ENCODE data around the gene MICAL3. TPM values are rescaled to one million over a fixed set of nuclear protein-coding genes. Genes with fewer than 3 reads are reported as not detected.

Gene MICAL3
- total RNA-seq, 6 experiments from 2014 or later = 38.6 to 44.1 (median 39.7) TPM

- Mint-ChIP-seq H3K4me1 (ENCODE audit: low read depth) (peaks cover 16% of the 10 kb centered on the region), H3K36me3 (ENCODE audit: low read depth) (peaks cover 11% of the 10 kb centered on the region), H3K9me3 (no peaks in the 10 kb centered on the region), H3K27ac (no peak overlapping the region), H3K4me3 (no peak overlapping the region), H3K27me3 (ENCODE audit: insufficient read depth) (peaks cover 1% of the 10 kb centered on the region)
- DNase-seq = no peak
- TF ChIP-seq, protein P1, sequence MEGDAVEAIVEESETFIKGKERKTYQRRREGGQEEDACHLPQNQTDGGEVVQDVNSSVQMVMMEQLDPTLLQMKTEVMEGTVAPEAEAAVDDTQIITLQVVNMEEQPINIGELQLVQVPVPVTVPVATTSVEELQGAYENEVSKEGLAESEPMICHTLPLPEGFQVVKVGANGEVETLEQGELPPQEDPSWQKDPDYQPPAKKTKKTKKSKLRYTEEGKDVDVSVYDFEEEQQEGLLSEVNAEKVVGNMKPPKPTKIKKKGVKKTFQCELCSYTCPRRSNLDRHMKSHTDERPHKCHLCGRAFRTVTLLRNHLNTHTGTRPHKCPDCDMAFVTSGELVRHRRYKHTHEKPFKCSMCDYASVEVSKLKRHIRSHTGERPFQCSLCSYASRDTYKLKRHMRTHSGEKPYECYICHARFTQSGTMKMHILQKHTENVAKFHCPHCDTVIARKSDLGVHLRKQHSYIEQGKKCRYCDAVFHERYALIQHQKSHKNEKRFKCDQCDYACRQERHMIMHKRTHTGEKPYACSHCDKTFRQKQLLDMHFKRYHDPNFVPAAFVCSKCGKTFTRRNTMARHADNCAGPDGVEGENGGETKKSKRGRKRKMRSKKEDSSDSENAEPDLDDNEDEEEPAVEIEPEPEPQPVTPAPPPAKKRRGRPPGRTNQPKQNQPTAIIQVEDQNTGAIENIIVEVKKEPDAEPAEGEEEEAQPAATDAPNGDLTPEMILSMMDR (IDR thresholded peaks at IDR 0.05) = no peak
Measured at GRCh38 chr22:17955590-17956379, 68.6 kb downstream of the MICAL3 start.

DNA sequence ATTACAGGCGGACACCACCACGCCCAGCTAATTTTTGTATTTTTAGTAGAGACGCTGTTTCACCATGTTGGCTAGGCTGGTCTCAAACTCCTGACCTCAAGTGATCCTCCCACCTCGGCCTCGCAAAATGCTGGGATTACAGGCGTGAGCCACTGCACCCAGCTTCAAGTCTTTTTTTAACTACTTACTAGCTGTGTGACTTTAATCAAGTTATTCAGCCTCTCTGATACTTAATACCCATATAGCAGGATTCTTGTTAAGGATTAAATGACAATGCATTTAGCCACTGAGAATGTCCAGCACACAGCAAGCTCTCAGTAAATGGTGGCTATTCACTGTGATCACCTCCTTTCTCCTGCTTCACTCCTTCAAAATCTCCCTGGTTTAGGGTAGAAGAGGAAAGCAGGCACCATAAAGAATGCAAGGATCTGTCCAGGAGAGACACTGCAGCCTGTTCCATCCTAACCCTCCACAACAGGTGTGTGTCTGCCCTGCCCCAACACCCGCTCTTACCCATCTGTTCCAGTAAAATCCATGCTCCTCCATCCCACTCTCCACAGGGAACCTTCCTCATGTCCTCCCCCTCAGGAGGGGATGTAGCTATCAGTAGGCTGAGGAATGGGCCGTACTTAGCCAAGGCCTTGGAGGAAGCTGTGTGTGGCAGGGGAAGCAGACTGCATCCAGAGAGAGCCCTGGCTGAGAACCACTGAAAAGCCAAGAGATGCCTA, 69.3 kb downstream of the MICAL3 start:
- no peaks in the 10 kb centered on the region for H3K9me3 Mint-ChIP-seq

DNA sequence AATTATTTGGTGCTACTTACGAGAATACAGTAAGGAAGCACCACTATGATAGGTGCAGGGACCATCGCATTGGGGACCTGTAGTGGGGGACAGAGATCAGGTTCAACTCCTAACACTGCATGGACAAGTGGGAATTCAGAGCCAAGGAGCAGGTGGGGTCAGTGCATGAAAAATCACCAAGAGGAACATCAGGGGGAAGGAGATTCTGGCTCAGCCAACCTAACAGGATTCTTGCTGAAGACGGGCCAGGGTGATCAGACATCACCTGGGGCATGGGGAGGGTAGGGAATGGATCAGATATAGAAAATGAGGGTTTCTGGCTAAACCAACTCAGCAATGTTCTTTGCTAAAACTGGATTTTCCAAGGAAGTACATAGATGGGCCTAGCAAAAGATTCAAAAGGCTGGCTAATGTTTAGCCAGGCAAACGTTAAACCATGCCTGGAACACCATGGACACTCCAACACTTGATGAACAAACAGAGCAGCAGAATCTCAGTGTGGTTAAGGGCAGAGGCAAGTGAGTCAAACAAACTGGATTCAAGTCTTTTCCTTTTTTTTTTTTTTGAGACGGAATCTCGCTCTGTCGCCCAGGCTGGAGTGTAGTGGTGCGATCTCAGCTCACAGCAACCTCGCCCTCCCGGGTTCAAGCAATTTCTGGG, 70.0 kb downstream of the MICAL3 start:
- no peak overlapping the region for H3K27ac Mint-ChIP-seq

More for the DNA sequence above, 69.3 kb downstream of the MICAL3 start:
- Mint-ChIP-seq H3K4me1 (ENCODE audit: low read depth) (peaks cover 22% of the 10 kb centered on the region), H3K27me3 (ENCODE audit: insufficient read depth) (peaks cover 1% of the 10 kb centered on the region), H3K27ac (no peak overlapping the region), H3K4me3 (no peak overlapping the region), H3K36me3 (ENCODE audit: low read depth) (peaks cover 11% of the 10 kb centered on the region)
- no peak for DNase-seq
- TF ChIP-seq, protein P1 (IDR thresholded peaks at IDR 0.05) = no peak

GRCh38 chr22:17953147-17953546, 71.2 kb downstream of the MICAL3 start:
- H3K4me3 Mint-ChIP-seq = no peak overlapping the region
- H3K36me3 Mint-ChIP-seq (ENCODE audit: low read depth) = peaks cover 11% of the 10 kb centered on the region
- H3K9me3 Mint-ChIP-seq = no peaks in the 10 kb centered on the region
- H3K27ac Mint-ChIP-seq = no peak overlapping the region
- H3K27me3 Mint-ChIP-seq (ENCODE audit: insufficient read depth) = peaks cover 1% of the 10 kb centered on the region
- TF ChIP-seq, protein P1 (IDR thresholded peaks at IDR 0.05) = no peak
- no peak for DNase-seq
- H3K4me1 Mint-ChIP-seq (ENCODE audit: low read depth) = peaks cover 31% of the 10 kb centered on the region

More for the DNA sequence above, 70.0 kb downstream of the MICAL3 start:
- peaks cover 29% of the 10 kb centered on the region for H3K4me1 Mint-ChIP-seq (ENCODE audit: low read depth)
- no peak overlapping the region for H3K4me3 Mint-ChIP-seq
- no peaks in the 10 kb centered on the region for H3K9me3 Mint-ChIP-seq
- TF ChIP-seq, protein P1 (IDR thresholded peaks at IDR 0.05) = no peak
- peaks cover 11% of the 10 kb centered on the region for H3K36me3 Mint-ChIP-seq (ENCODE audit: low read depth)
- H3K27me3 Mint-ChIP-seq (ENCODE audit: insufficient read depth) = peaks cover 1% of the 10 kb centered on the region
- DNase-seq = no peak

DNA sequence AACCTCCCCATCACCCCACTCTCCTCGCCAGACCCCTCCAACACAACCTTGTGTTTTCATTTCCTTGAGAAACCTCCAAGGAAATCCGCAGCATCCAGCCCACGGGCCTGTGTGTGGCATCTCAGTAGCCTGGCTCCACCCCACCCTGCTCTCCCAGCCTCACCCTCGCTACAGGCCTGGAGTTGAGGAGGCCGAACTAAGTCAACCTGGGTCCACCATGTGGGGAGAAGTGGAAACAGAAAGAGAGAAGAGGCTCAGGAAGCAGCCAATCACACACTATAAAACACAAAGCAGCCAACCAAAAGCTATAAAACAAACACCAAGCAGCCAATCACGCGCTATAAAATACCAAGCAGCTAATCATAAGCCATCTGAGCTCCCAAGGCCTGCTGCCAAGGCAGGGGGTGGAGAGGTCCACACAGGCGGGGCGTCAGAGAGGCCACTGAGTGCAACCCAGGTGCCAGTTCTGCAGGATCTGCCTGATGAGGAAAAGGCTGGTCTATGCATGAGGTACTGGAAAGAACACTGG, 72.0 kb downstream of the MICAL3 start:
- H3K27me3 Mint-ChIP-seq (ENCODE audit: insufficient read depth) = peaks cover 1% of the 10 kb centered on the region
- no peak overlapping the region for H3K27ac Mint-ChIP-seq
- H3K9me3 Mint-ChIP-seq = no peaks in the 10 kb centered on the region
- H3K4me1 Mint-ChIP-seq (ENCODE audit: low read depth) = peaks cover 31% of the 10 kb centered on the region
- DNase-seq = no peak
- H3K4me3 Mint-ChIP-seq = no peak overlapping the region
- H3K36me3 Mint-ChIP-seq (ENCODE audit: low read depth) = peaks cover 11% of the 10 kb centered on the region
- TF ChIP-seq, protein P1 (IDR thresholded peaks at IDR 0.05) = no peak

Data from HFFc6 (cell line).